Measurements from ENCODE around the gene UCK1. TPM values are rescaled to one million over a fixed set of nuclear protein-coding genes. Genes with fewer than 3 reads are reported as not detected.

UCK1 gene
- total and polyA plus RNA-seq, 11 donors = 16.4 to 45.1 (median 24.9) TPM

DNA sequence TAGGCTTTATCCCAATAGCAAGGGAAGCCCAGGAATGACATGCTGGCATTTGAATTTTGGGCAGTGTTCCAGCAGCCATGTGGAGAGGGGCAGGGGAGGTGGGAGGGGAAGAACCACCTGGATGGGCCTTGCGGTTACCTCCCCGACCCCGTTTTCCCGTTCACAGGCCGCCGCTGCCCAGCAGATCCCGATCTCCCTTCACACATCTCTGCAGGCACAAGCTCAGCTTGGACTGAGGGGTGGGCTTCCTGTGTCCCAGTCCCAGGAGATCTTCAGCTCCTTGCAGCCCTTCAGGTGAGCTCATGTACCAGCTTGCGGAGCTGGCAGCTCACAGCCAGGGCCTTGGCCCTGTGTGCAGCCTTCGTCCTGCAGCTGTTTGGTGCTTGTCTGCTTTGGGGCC, 44.1 kb downstream of the UCK1 start:
- H3K27ac ChIP-seq = peak overlapping the region in 2 of 12 donors; percentile 8 to 22

DNA sequence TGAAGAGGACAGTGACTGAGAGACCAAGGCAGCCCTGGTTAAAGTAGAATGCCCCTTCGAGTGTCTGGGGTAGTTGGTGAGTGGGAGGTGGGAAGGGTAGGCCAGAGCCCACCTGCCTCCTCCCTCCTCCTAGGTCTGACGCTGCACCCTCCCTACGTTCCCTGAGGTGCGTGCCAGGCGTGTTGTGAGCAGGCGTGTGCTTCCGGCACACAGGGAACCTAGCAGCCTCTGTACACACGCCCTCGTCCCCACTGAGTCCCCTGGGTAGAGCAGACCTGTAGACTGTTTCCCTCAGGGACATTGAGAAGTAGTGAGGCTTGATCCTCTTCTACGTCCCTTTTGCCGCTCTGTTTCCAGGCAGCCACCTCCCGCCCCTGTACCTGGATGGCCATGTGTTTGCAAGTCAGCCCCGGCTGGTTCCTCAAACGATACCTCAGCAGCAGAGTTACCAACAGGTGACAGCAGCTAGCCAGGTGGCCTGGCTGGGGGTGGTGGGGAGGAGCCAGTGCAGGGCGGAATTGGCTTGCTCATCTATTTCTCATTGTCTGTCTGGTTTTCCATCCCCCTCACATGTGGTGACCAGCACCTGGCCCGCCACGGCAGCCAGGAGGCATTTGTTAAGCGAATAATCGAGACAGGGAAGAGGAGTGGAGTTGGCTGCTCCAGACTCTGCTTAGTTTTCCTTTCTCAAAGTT, 45.2 kb downstream of the UCK1 start:
- WGBS, 4 donors = 85 to 89% (median 87%) methylated on average over 18 to 19 of the region's 19 CpGs
- DNase-seq = no peak
- peaks cover 0 to 56% (median 28%) of the 10 kb centered on the region in 12 donors for H3K4me1 ChIP-seq
- no peaks in the 10 kb centered on the region for H3K27me3 ChIP-seq
- TF ChIP-seq, protein P1, sequence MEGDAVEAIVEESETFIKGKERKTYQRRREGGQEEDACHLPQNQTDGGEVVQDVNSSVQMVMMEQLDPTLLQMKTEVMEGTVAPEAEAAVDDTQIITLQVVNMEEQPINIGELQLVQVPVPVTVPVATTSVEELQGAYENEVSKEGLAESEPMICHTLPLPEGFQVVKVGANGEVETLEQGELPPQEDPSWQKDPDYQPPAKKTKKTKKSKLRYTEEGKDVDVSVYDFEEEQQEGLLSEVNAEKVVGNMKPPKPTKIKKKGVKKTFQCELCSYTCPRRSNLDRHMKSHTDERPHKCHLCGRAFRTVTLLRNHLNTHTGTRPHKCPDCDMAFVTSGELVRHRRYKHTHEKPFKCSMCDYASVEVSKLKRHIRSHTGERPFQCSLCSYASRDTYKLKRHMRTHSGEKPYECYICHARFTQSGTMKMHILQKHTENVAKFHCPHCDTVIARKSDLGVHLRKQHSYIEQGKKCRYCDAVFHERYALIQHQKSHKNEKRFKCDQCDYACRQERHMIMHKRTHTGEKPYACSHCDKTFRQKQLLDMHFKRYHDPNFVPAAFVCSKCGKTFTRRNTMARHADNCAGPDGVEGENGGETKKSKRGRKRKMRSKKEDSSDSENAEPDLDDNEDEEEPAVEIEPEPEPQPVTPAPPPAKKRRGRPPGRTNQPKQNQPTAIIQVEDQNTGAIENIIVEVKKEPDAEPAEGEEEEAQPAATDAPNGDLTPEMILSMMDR (IDR thresholded peaks at IDR 0.05) = no peak
- H3K9me3 ChIP-seq = no peaks in the 10 kb centered on the region
- ATAC-seq = no peak
- intact Hi-C loops (cut with DNase I) = no loop called here
- peak overlapping the region in 4 of 12 donors; percentile 78 to 92 (median 85) for H3K27ac ChIP-seq
- H3K4me3 ChIP-seq = no peak overlapping the region
- H3K36me3 ChIP-seq = peaks cover 5 to 100% (median 96%) of the 10 kb centered on the region in 9 donors

More for the DNA sequence above, 44.1 kb downstream of the UCK1 start:
- Histone ChIP-seq H3K36me3 (peaks cover 7 to 100% (median 100%) of the 10 kb centered on the region in 9 donors), H3K4me3 (no peak overlapping the region), H3K9me3 (no peaks in the 10 kb centered on the region), H3K27me3 (no peaks in the 10 kb centered on the region), H3K4me1 (peaks cover 0 to 48% (median 23%) of the 10 kb centered on the region in 12 donors)
- TF ChIP-seq POLR2A (IDR thresholded peaks at IDR 0.05) = no peak
- TF ChIP-seq, protein P1 (IDR thresholded peaks at IDR 0.05) = no peak
- DNase-seq (no peak), ATAC-seq (no peak)
- 74 to 81% (median 80%) methylated on average over 7 to 9 of the region's 9 CpGs for WGBS, 4 donors
- intact Hi-C loops (cut with DNase I) = no loop called here

DNA sequence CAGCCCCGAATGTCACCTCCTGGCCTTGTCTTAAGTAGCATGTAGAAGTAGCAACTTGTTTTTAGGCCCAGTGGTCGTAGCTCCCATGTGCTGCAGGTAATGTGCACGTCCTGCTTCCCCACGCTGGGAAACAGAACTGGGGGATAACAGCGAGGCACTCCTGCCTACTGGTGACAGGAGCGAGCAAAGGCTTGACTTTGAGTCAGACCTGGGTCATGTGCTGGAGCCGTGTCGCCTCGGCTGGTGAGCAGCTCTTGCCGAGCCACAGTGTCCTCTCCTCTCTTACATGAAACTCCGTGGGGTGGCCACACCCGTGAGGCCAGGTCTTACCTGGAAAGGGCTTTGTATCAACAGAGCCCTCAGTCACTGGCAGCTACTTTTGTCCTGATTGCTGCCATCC, 45.9 kb downstream of the UCK1 start:
- Histone ChIP-seq H3K27ac (peak overlapping the region in 7 of 12 donors; percentile 6 to 92 (median 86)), H3K4me3 (no peak overlapping the region), H3K27me3 (no peaks in the 10 kb centered on the region), H3K4me1 (peaks cover 0 to 56% (median 28%) of the 10 kb centered on the region in 12 donors), H3K36me3 (peaks cover 5 to 100% (median 94%) of the 10 kb centered on the region in 9 donors), H3K9me3 (no peaks in the 10 kb centered on the region)
- peak in 1 of 4 donors; percentile 18 for ATAC-seq
- WGBS, 4 donors = 65 to 85% (median 82%) methylated on average over 10 to 12 of the region's 12 CpGs
- intact Hi-C loops (cut with DNase I) = no loop called here
- peak in 1 of 5 donors; percentile 51 for DNase-seq
- TF ChIP-seq, protein P1 (IDR thresholded peaks at IDR 0.05) = no peak
- no peak for TF ChIP-seq POLR2A (IDR thresholded peaks at IDR 0.05)

DNA sequence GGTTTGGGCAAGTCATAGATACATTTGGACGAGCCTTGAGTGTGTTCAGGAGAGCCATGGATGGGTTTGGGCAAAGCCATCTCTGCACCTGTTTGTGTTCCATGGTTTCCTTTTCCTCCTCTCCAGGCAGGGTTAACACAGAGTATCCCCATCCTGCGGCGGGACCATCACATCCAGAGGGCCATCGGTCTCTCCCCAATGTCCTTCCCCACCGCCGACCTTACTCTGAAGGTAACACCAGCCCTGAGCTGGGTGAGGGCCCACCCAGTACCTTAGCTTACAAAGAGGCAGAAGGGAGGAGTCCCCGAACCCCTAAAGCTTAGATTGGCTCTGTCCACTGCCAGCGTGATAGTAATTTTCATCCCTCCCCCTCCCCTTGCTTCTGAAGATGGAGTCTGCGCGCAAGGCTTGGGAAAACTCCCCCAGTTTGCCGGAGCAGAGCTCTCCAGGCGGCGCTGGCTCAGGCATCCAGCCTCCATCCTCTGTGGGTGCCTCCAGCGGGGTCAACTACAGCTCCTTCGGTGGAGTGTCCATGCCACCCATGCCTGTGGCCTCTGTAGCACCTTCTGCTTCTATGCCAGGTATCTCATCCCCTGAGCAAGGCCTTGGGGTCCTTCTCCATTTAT, 46.4 kb downstream of the UCK1 start:
- Histone ChIP-seq H3K27me3 (no peaks in the 10 kb centered on the region), H3K9me3 (no peaks in the 10 kb centered on the region), H3K36me3 (peaks cover 5 to 100% (median 94%) of the 10 kb centered on the region in 9 donors), H3K4me1 (peaks cover 0 to 56% (median 28%) of the 10 kb centered on the region in 12 donors), H3K27ac (peak overlapping the region in 11 of 12 donors; percentile 6 to 92 (median 80)), H3K4me3 (peak overlapping the region in 2 of 12 donors; percentile 6 to 29)
- DNase-seq (no peak), ATAC-seq (no peak)
- intact Hi-C loops (cut with DNase I) = no loop called here
- TF ChIP-seq, protein P1 (IDR thresholded peaks at IDR 0.05) = no peak
- TF ChIP-seq POLR2A (IDR thresholded peaks at IDR 0.05) = no peak
- 90 to 95% (median 95%) methylated on average over 15 of the region's 15 CpGs for whole genome bisulfite sequencing, 4 donors
